Vagina (tissue), 2 donors: Measurements from ENCODE around the gene TLCD5. TPM values are rescaled to one million over a fixed set of nuclear protein-coding genes. Genes with fewer than 3 reads are reported as not detected.

Source experiments
- DNase-seq, 2 donors: peaks; one replicate each; pipeline ENCODE4 v3.0.0-alpha.2; 2017; ENCODE audit errors: extremely low spot score in 2 of 2
- H3K27ac ChIP-seq: fragments of 200-600 bp; sonication (generic); one replicate; pipeline ENCODE4 v1.5.1; 2019
- H3K27me3 ChIP-seq: fragments of 200-600 bp; sonication (generic); one replicate; pipeline ENCODE4 v1.5.1; 2019
- H3K36me3 ChIP-seq, 2 donors: fragments of 200-600 bp; sonication (generic); one replicate each; pipeline ENCODE4 v1.5.1; 2017 to 2019
- H3K4me1 ChIP-seq: fragments of 200-600 bp; sonication (generic); one replicate; pipeline ENCODE4 v1.5.1; 2019
- H3K4me3 ChIP-seq, 2 donors: fragments of 200-600 bp; sonication (generic); 1 replicate in 1 of 2; 2 replicates in 1 of 2; pipeline ENCODE4 v1.5.1; 2016 to 2019
- H3K9me3 ChIP-seq: fragments of 200-600 bp; sonication (generic); one replicate; pipeline ENCODE4 v1.5.1; 2019
- CTCF ChIP-seq, 3 experiments: fragments of 450-650 bp in 2 of 3; fragments of 200-600 bp in 1 of 3; sonication (generic) in 1 of 3; IDR thresholded peaks; one replicate each; pipeline ENCODE4 v1.5.1; 2017 to 2019; ENCODE audit warnings: antibody characterized with exemption in 3 of 3, mild to moderate bottlenecking in 2 of 3, moderate library complexity in 2 of 3
- POLR2A ChIP-seq, 2 donors: fragments of 450-650 bp; IDR thresholded peaks; one replicate each; pipeline ENCODE4 v1.6.1; 2017; ENCODE audit warnings: antibody characterized with exemption in 2 of 2, mild to moderate bottlenecking in 2 of 2, moderate library complexity in 2 of 2
- POLR2AphosphoS5 ChIP-seq, 2 donors: sonication (generic); formaldehyde crosslinking; IDR thresholded peaks; one replicate each; pipeline ENCODE4 v1.9.0; 2017; ENCODE audit warnings: antibody characterized with exemption in 2 of 2, mild to moderate bottlenecking in 2 of 2, low read depth in 1 of 2; ENCODE audit not compliant: insufficient read depth in 1 of 2
- intact Hi-C: fragments of 100-400 bp; cut with DNase I; formaldehyde crosslinking; loops from one replicate; pipeline ENCODE4 v1.15.1; 2023
- total RNA-seq: library from RNA; depleted of rRNA; stranded (reverse); fragments of >200 nt; gene quantifications from one replicate; pipeline ENCODE4 v1.2.3, GENCODE V29; 2016

TLCD5 gene
- total RNA-seq, 1 donor from 2014 or later, result 3.7 TPM

GRCh38 chr11:120365512-120365911, 40.4 kb downstream of the TLCD5 start:
- Histone ChIP-seq H3K9me3 (no peaks in the 10 kb centered on the region), H3K36me3 (no peaks in the 10 kb centered on the region), H3K27ac (no peak overlapping the region), H3K4me1 (peaks cover 18% of the 10 kb centered on the region), H3K4me3 (no peak overlapping the region), H3K27me3 (no peaks in the 10 kb centered on the region)
- intact Hi-C loops, result no loop called here
- DNase-seq, result no peak
- no peak for TF ChIP-seq POLR2AphosphoS5 (IDR thresholded peaks at IDR 0.05; ENCODE audit: insufficient read depth in 1 of 2, low read depth in 1 of 2)
- no peak for TF ChIP-seq POLR2A (IDR thresholded peaks at IDR 0.05)
- TF ChIP-seq CTCF (IDR thresholded peaks at IDR 0.05), result no peak

GRCh38 chr11:120372296-120372695, 47.2 kb downstream of the TLCD5 start:
- no peak for DNase-seq
- Histone ChIP-seq H3K4me3 (no peak overlapping the region), H3K9me3 (no peaks in the 10 kb centered on the region), H3K27ac (no peak overlapping the region), H3K4me1 (peaks cover 53% of the 10 kb centered on the region), H3K27me3 (no peaks in the 10 kb centered on the region), H3K36me3 (no peaks in the 10 kb centered on the region)
- intact Hi-C loops, result no loop called here
- no peak for TF ChIP-seq POLR2A (IDR thresholded peaks at IDR 0.05)
- TF ChIP-seq CTCF (IDR thresholded peaks at IDR 0.05), result no peak
- TF ChIP-seq POLR2AphosphoS5 (IDR thresholded peaks at IDR 0.05; ENCODE audit: insufficient read depth in 1 of 2, low read depth in 1 of 2), result no peak

GRCh38 chr11:120375076-120375475, 50.0 kb downstream of the TLCD5 start:
- no peak for TF ChIP-seq CTCF (IDR thresholded peaks at IDR 0.05)
- no peak for TF ChIP-seq POLR2AphosphoS5 (IDR thresholded peaks at IDR 0.05; ENCODE audit: insufficient read depth in 1 of 2, low read depth in 1 of 2)
- TF ChIP-seq POLR2A (IDR thresholded peaks at IDR 0.05), result no peak
- Histone ChIP-seq H3K4me3 (no peak overlapping the region), H3K27me3 (no peaks in the 10 kb centered on the region), H3K36me3 (no peaks in the 10 kb centered on the region), H3K4me1 (peaks cover 62% of the 10 kb centered on the region), H3K27ac (no peak overlapping the region), H3K9me3 (no peaks in the 10 kb centered on the region)
- no peak for DNase-seq
- intact Hi-C loops, result no loop called here

- intact Hi-C loops, result no loop called here
- no peak for TF ChIP-seq CTCF (IDR thresholded peaks at IDR 0.05)
- no peak for TF ChIP-seq POLR2AphosphoS5 (IDR thresholded peaks at IDR 0.05; ENCODE audit: insufficient read depth in 1 of 2, low read depth in 1 of 2)
- no peak for TF ChIP-seq POLR2A (IDR thresholded peaks at IDR 0.05)
- no peak overlapping the region for H3K27ac ChIP-seq
- no peak for DNase-seq
- no peak overlapping the region for H3K4me3 ChIP-seq
- no peaks in the 10 kb centered on the region for H3K9me3 ChIP-seq
- H3K27me3 ChIP-seq, result no peaks in the 10 kb centered on the region
- no peaks in the 10 kb centered on the region for H3K36me3 ChIP-seq
- H3K4me1 ChIP-seq, result peaks cover 64% of the 10 kb centered on the region
Measured at GRCh38 chr11:120376547-120377182, 51.6 kb downstream of the TLCD5 start.

GRCh38 chr11:120378474-120378873, 53.4 kb downstream of the TLCD5 start:
- intact Hi-C loops, result no loop called here
- H3K36me3 ChIP-seq, result no peaks in the 10 kb centered on the region
- TF ChIP-seq POLR2AphosphoS5 (IDR thresholded peaks at IDR 0.05; ENCODE audit: insufficient read depth in 1 of 2, low read depth in 1 of 2) (no peak), CTCF (IDR thresholded peaks at IDR 0.05) (no peak), POLR2A (IDR thresholded peaks at IDR 0.05) (no peak)
- H3K4me3 ChIP-seq, result no peak overlapping the region
- DNase-seq, result no peak
- peaks cover 61% of the 10 kb centered on the region for H3K4me1 ChIP-seq
- H3K9me3 ChIP-seq, result no peaks in the 10 kb centered on the region
- H3K27me3 ChIP-seq, result no peaks in the 10 kb centered on the region
- no peak overlapping the region for H3K27ac ChIP-seq
